Mucosa of stomach (tissue), 1 donor: ENCODE results near the gene HMOX2.
A peak's percentile ranks its signal among the peaks of the same experiment; 100 is the strongest.

Experiments used
- H3K27me3 ChIP-seq: one replicate; pipeline ENCODE4 v1.7.0; 2013; ENCODE audit warnings: mild to moderate bottlenecking, low read length; ENCODE audit not compliant: control insufficient read depth, insufficient read depth
- H3K36me3 ChIP-seq: one replicate; pipeline ENCODE4 v1.7.0; 2013; ENCODE audit warnings: low read length; ENCODE audit not compliant: control insufficient read depth, insufficient read depth
- H3K4me1 ChIP-seq: one replicate; pipeline ENCODE4 v1.7.0; 2013; ENCODE audit warnings: mild to moderate bottlenecking, low read length; ENCODE audit not compliant: control insufficient read depth, insufficient read depth
- H3K4me3 ChIP-seq: one replicate; pipeline ENCODE4 v1.7.0; 2013; ENCODE audit warnings: low read length
- H3K9ac ChIP-seq: one replicate; pipeline ENCODE4 v1.7.0; 2013; ENCODE audit warnings: mild to moderate bottlenecking, low read length, moderate library complexity
- H3K9me3 ChIP-seq: one replicate; pipeline ENCODE4 v1.7.0; 2013; ENCODE audit warnings: mild to moderate bottlenecking, low read length, moderate library complexity; ENCODE audit not compliant: control insufficient read depth
- donor health status: Pancreatic carcinoma.

The HMOX2 gene

GRCh38 chr16:4471869-4472268, 4.3 kb upstream of the HMOX2 start:
- H3K27me3 ChIP-seq, result no peaks in the 10 kb centered on the region
- no peaks in the 10 kb centered on the region for H3K9me3 ChIP-seq
- no peak overlapping the region for H3K9ac ChIP-seq
- H3K4me3 ChIP-seq, result no peak overlapping the region
- no peaks in the 10 kb centered on the region for H3K36me3 ChIP-seq
- peaks cover 8% of the 10 kb centered on the region for H3K4me1 ChIP-seq

GRCh38 chr16:4472880-4473279, 3.3 kb upstream of the HMOX2 start:
- no peaks in the 10 kb centered on the region for H3K27me3 ChIP-seq
- H3K36me3 ChIP-seq, result no peaks in the 10 kb centered on the region
- no peak overlapping the region for H3K9ac ChIP-seq
- no peaks in the 10 kb centered on the region for H3K9me3 ChIP-seq
- H3K4me3 ChIP-seq, result no peak overlapping the region
- H3K4me1 ChIP-seq, result peaks cover 13% of the 10 kb centered on the region

- peak within 1 kb of the TSS; percentile 46 for H3K4me3 ChIP-seq
- H3K36me3 ChIP-seq, result no peaks in the 10 kb centered on the region
- no peaks in the 10 kb centered on the region for H3K9me3 ChIP-seq
- peak within 1 kb of the TSS; percentile 86 for H3K9ac ChIP-seq
- H3K27me3 ChIP-seq, result no peaks in the 10 kb centered on the region
- H3K4me1 ChIP-seq, result peaks cover 13% of the 10 kb centered on the region
Measured at GRCh38 chr16:4474192-4474961, 1.8 kb upstream of the HMOX2 start, which contains the start of gene NMRAL1. Gene NMRAL1, minus strand, starts transcription at chr16:4474625. Its CDS starts 493 bp downstream, at chr16:4474132.

GRCh38 chr16:4477966-4478365, 1.8 kb downstream of the HMOX2 start:
- peaks cover 13% of the 10 kb centered on the region for H3K4me1 ChIP-seq
- no peaks in the 10 kb centered on the region for H3K9me3 ChIP-seq
- no peaks in the 10 kb centered on the region for H3K27me3 ChIP-seq
- H3K9ac ChIP-seq, result no peak overlapping the region
- H3K36me3 ChIP-seq, result no peaks in the 10 kb centered on the region
- H3K4me3 ChIP-seq, result no peak overlapping the region

- Histone ChIP-seq H3K9me3 (no peaks in the 10 kb centered on the region), H3K4me1 (peaks cover 11% of the 10 kb centered on the region), H3K36me3 (no peaks in the 10 kb centered on the region), H3K9ac (no peak overlapping the region), H3K27me3 (no peaks in the 10 kb centered on the region), H3K4me3 (no peak overlapping the region)
Measured at GRCh38 chr16:4481526-4481925, 5.3 kb downstream of the HMOX2 start.

GRCh38 chr16:4481963-4482362, 5.8 kb downstream of the HMOX2 start:
- Histone ChIP-seq H3K9me3 (no peaks in the 10 kb centered on the region), H3K9ac (no peak overlapping the region), H3K4me3 (no peak overlapping the region), H3K27me3 (no peaks in the 10 kb centered on the region), H3K36me3 (no peaks in the 10 kb centered on the region), H3K4me1 (peaks cover 14% of the 10 kb centered on the region)

- H3K36me3 ChIP-seq, result no peaks in the 10 kb centered on the region
- H3K9ac ChIP-seq, result no peak overlapping the region
- H3K27me3 ChIP-seq, result no peaks in the 10 kb centered on the region
- no peak overlapping the region for H3K4me3 ChIP-seq
- peaks cover 21% of the 10 kb centered on the region for H3K4me1 ChIP-seq
- H3K9me3 ChIP-seq, result no peaks in the 10 kb centered on the region
Measured at GRCh38 chr16:4486126-4486893, 10.1 kb downstream of the HMOX2 start.

- Histone ChIP-seq H3K9me3 (no peaks in the 10 kb centered on the region), H3K36me3 (no peaks in the 10 kb centered on the region), H3K27me3 (no peaks in the 10 kb centered on the region)
Measured at GRCh38 chr16:4487955-4488498, 11.8 kb downstream of the HMOX2 start.

GRCh38 chr16:4488499-4488967, 12.3 kb downstream of the HMOX2 start:
- Histone ChIP-seq H3K36me3 (no peaks in the 10 kb centered on the region), H3K4me3 (no peak overlapping the region), H3K9ac (no peak overlapping the region), H3K4me1 (peaks cover 21% of the 10 kb centered on the region), H3K27me3 (no peaks in the 10 kb centered on the region), H3K9me3 (no peaks in the 10 kb centered on the region)

More at GRCh38 chr16:4487955-4488498, 11.8 kb downstream of the HMOX2 start:
- Histone ChIP-seq H3K9ac (no peak overlapping the region), H3K4me3 (no peak overlapping the region), H3K4me1 (peaks cover 21% of the 10 kb centered on the region)

- no peaks in the 10 kb centered on the region for H3K36me3 ChIP-seq
- H3K9me3 ChIP-seq, result no peaks in the 10 kb centered on the region
- H3K27me3 ChIP-seq, result no peaks in the 10 kb centered on the region
- peaks cover 21% of the 10 kb centered on the region for H3K4me1 ChIP-seq
- H3K4me3 ChIP-seq, result no peak overlapping the region
- H3K9ac ChIP-seq, result no peak overlapping the region
Measured at GRCh38 chr16:4489030-4489429, 12.8 kb downstream of the HMOX2 start.

GRCh38 chr16:4491898-4492297, 15.7 kb downstream of the HMOX2 start:
- no peaks in the 10 kb centered on the region for H3K36me3 ChIP-seq
- no peaks in the 10 kb centered on the region for H3K9me3 ChIP-seq
- no peaks in the 10 kb centered on the region for H3K27me3 ChIP-seq

More at GRCh38 chr16:4491898-4492297, 15.7 kb downstream of the HMOX2 start:
- Histone ChIP-seq H3K9ac (no peak overlapping the region), H3K4me1 (peaks cover 26% of the 10 kb centered on the region), H3K4me3 (no peak overlapping the region)
